Measurements from ENCODE around the gene TUBB.

DNA sequence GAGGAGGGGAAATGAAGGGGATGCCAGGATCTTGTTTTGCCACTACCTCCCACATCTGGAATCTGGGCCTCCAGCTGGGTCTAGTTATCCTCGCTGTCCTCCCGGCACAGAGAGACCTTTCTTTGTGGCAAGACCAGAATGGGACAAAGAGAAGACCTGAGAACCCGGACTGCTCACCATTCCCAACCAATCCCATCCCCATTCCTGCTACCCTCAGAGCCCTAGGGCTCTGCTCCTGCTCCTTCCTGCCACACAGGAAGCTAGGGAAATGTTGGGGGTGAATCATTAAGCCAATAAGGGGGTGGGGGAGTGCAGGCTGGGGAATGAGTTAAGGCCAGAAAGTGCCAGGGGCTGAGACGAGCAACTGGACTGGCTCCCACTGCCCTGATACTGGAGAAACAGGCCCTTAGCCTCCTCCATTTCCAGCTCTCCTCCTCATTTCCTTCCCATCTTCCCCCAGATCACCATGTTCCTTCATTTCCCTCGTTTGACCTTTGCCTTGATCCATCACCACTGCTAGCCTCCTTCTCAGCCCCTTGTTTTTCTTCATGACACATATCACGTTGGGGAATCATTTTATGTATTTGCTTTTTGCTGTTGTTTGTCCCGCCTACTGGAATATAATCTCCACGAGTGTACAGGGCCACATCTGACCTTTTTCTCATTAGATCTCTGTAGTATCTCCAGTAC is 28.8 kb downstream of the TUBB start:
- TF ChIP-seq, protein P1, sequence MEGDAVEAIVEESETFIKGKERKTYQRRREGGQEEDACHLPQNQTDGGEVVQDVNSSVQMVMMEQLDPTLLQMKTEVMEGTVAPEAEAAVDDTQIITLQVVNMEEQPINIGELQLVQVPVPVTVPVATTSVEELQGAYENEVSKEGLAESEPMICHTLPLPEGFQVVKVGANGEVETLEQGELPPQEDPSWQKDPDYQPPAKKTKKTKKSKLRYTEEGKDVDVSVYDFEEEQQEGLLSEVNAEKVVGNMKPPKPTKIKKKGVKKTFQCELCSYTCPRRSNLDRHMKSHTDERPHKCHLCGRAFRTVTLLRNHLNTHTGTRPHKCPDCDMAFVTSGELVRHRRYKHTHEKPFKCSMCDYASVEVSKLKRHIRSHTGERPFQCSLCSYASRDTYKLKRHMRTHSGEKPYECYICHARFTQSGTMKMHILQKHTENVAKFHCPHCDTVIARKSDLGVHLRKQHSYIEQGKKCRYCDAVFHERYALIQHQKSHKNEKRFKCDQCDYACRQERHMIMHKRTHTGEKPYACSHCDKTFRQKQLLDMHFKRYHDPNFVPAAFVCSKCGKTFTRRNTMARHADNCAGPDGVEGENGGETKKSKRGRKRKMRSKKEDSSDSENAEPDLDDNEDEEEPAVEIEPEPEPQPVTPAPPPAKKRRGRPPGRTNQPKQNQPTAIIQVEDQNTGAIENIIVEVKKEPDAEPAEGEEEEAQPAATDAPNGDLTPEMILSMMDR (IDR thresholded peaks at IDR 0.05; ENCODE audit: low read depth, low read length): no peak
- TF ChIP-seq, protein P2, sequence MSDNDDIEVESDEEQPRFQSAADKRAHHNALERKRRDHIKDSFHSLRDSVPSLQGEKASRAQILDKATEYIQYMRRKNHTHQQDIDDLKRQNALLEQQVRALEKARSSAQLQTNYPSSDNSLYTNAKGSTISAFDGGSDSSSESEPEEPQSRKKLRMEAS (IDR thresholded peaks at IDR 0.05; ENCODE audit: low read depth, low read length): no peak
